Activated CD4-positive, alpha-beta T cell treated with anti-CD3 and anti-CD28 coated beads, Interleukin-2, amount 50 U/mL, for 48 hours (primary cell): ENCODE results near the gene CRACDL.
A peak's percentile ranks its signal among the peaks of the same experiment; 100 is the strongest.

Experiments used
- DNase-seq, 2 experiments: peaks; one replicate each; pipeline ENCODE4 v3.0.0-alpha.2; 2020

The CRACDL gene

DNA sequence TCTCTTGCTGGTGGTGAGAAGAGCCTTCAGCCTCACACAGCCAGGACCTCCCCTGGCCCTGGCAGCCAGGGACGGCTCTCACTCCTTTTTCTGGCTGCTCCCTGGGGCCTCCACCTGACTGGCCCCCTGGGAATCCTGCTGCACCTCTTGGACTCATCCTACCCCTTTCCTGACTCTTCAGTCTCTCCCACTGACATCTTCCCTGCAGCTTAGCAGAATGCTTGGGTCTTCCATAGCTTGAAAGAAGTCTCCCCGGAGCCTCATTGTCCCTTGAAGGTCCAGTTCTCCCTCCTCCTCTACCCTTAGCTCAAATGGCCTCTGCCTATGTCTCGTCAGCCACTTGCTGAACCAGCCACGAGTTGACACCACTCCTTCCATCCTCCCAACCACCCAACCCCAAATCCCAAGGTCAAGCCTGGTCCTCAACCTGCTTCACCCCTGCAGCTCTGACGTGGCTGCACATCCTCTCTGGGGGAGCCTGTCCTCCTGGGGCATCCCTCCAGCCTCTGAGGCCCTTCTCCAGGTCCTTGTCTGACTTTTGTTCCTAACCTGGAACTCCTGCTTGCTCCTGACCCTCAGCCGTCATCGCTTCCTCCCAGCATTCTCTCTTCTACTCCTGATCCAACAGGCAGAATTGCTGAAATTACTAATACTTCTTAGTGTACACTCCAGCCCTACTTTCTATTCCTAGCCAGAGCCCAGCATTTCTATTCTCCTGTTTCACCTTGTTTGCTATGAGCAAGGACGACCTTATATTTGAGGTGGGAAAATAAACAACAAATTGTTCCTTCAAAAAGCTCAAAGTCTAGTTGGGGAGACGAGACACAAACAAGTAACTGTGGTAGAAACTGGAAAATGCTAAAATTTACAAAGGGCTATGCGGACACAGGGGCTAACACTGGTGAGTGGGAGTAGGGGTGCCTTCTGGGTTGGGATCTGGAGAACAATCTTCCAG is 136.4 kb downstream of the CRACDL start:
- DNase-seq: no peak

DNA sequence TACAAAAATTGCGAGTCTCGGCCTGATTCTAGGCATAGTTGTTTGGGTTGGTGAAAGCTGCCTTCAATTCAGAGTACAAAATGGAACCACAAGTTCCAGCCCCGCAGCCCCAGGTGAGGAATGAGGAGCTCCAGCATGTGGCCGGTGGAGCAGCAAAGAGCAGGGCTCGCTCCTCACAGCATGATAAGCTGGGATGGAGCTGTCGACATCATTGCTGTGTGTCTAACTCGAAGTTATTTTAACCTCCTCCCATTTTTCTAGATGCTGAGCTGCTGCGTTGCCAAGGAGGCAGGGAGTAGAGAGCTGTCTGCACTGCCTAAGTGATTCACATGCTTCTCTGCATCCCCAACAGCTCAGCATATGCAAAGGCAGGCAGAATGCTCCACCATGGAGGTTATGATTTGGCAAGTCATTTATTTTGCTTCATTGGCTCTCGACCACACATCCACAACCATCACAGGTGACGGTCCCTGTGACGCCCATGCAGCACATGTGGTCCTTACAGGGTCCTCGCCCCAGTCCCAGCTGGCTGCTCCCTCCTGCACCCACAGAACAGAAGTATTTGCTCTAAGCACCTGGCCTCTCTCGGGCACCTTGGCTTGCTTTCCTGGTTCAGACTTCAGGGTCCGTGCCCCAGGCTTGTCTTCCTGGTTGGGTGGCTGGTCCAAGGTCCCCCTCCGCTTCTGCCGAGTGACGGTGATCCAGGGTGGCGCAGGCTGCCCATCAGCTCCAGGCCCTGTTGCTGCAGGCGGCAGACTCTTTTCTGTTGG is 139.1 kb downstream of the CRACDL start:
- no peak for DNase-seq

DNA sequence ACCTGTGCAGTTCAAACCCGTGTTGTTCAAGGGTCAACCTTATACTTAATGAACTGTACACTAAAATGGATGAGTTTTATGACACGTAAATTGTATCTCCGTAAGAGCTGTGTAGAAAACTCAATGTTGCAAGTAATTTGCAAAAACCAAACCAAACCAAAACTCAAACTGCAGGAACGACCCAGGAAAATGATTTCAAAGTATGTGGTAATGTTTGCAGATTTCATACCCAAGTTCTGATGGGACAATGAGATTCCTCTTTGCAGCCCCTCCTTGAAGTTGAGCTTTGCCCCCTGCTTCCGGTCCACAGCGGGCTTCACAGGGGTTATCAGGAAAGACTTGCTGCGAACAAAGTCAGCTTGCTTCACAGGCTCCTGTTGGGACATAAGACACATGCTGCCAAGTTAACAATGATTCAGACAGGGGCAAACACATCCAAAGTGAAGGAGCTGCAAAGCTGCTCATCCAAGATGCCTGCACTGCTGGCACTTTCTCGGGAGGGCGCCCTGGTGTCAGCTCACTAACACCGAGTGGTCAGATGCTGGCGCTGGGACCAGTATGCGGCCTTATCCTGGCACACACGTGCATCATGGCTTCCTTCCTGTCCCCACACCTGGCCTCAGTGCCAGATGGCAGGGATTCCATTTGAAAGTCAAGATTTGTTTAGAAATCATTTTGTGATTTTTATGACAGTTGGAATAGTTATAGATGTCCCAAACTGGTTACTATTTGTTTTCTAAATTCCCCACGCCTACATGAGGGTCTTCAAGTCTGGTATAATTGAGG is 139.9 kb downstream of the CRACDL start:
- DNase-seq: no peak

DNA sequence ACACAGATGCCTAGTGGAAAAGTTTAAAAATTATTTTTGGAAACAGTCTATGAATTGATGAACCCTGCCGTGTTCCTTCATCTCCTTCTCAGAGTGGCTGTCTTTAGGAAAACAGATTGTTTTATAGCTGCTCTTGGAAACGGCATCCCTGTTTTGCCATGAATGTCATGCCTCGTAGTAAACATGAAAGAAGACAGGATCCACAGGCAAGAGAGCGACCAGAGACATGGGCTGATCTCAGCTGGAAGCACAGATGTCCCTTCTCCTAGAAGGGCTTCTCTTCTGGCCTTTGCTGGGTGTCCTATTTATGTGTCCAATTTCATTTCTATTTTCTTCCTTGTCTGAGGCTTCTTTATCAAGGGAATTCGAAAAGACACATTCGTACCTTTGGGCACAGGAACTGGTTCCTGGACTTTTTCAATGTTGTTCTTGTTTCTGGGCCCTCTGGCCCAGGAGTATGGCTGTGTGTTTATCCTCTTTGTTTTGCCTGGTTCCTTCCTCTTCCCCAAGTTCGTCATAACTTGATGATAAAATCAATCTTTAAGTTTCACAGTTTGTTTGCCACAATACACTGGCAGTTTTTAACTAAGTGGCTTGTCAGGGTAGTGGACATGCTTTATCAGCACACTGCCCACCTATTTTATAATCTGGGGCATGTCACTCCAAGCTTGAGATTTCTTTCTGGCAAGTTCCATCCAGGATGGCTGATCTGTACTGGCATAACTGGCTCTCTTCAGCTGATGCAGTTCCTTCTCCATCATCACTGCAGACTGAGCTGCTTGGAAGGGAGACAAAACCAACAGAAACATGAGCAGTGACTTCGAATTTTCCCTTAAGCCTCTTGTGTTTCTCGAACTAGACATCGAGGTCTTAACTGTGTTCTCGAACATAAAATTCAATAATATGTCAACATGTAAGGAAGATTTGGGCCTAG is 141.9 kb downstream of the CRACDL start:
- DNase-seq: no peak

DNA sequence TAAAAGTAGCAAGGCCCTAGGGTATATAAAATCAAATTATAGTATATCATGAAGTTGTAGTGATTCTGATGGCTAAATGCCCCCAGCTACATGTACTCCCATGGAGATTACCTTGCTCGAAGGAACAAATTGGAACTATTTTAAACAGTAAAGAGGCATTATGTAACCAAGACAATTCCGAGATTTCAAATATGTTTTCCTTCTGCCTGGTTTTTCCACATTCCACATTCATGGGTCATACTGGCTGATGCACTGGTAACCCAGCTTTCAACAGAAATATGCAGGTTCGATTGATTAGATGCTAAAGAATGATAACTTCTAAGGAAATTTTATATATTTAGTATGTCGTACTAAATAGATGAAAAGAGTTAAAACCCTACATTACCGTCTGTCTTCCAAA is 142.8 kb downstream of the CRACDL start:
- DNase-seq: no peak

DNA sequence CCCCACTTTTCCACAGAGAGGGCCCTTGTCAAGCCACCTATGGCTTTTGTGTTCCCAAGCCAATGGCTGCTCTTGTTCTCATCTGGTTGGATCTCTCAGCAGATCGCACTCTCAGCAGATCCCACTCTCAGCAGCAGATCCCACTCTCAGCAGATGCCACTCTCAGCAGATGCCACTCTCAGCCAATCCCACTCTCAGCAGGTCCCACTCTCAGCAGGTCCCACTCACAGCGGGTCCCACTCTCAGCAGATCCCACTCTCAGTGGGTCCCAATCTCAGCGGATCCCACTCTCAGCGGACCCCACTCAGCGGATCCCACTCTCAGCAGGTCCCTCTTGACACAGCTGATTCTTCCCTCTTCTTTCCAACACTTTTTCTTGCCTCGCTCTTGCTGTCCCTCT is 145.8 kb downstream of the CRACDL start:
- DNase-seq: no peak

DNA sequence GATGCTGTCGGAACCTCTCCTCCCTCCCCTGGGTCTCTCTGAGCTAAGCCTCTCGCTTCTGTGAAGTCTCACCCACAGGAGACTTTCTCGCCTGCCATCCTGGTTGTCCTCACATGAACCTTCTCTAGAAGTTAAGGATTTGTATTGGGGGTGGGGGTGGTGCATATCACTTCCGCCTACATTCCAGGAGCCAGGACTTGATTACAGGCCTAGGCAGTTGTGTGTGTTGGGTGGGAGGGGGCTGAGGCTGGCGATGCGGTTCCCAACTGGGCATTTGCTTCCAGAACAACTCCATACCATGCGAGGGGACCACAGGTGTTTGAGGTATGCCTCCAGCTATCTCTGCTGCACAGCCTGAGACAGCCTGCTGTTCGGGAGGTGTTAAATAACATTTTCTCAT is 148.3 kb downstream of the CRACDL start:
- no peak for DNase-seq

DNA sequence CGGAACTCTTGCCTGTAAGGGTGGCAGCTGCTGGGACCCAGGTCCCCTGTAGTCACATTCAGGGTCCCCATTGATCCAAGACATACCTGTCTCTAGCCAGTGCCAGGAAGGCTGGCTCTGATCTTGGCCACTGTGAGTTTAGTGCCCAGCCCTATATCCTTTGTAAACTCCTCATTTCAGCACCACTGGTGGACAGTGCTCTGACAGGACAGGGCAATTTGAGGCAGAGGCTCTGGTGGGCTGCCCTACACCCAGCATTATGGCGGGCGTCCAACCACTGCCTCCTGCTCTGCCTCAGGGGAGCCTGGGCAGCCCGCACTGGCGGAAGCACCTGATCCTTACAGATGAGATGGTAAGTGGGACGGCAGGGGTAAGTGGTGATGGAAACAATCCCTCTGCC is 149.8 kb downstream of the CRACDL start:
- no peak for DNase-seq

DNA sequence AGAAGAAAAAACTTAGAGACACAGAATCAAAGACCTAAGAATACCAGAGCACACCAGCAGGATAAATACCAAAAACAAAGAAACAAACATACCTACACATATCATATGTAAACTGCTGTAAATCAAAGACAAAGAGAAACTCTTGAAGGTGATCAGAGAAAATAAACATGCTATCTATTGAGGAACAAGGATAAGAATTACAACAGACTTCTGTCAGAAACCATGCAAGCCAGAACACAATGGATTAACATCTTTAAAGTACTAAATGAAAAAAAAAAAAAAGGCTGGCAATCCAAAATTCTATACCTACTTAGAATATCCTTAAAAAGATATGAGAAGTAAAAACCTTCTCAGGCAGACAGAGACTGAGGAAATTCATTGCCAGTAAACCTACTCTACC is 153.5 kb downstream of the CRACDL start:
- DNase-seq: no peak

DNA sequence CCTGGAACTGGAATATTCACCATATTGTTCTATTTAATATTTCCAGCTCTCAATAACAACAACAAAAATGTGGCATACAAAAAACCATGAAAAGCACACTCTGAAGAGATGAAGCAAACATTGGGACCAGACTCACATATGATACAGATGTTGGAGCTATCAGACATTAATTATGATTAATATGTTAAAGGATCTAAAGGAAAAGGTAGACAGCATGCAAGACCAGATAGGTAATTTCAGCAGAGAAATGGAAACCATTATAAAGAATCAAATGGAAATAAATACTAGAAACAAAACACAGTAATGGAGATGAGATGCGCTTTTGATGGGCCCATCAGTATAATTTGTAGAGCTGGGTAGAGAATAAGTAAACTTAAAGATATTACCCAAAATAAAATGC is 154.2 kb downstream of the CRACDL start:
- no peak for DNase-seq

DNA sequence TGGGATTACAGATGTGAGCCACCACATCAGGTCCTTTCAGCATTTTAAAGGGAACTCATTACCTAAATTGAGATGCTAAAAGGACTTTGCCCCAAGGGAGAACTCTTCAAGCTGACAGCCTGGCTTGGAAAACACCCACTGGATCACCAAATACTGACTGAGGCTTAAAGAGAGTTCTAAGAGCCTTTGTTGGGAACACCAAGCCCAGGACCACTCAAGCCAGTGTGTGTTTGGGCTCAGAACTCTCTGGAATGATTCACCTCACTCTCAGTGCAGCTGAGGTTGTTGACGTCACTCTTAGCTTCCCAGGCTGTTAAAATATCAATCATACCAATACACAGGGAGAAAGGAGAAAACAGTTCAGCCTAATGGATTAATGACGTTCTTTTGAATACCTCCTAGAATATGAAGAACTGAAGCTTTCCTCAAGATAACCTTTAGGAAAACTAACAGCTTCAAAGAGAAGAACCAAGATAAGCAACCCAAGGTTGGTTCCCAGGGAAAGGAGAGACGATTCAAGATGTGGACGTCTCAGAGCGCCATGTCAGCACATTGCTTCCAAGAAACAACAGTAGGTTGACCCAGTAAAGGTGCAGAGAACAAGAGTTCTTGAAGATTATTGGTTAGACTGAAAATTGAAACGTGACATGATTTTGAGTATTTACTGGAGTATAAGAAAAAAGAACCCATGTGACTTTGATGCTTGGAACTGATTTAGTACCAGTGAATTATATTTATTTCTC is 157.1 kb downstream of the CRACDL start:
- DNase-seq: no peak

DNA sequence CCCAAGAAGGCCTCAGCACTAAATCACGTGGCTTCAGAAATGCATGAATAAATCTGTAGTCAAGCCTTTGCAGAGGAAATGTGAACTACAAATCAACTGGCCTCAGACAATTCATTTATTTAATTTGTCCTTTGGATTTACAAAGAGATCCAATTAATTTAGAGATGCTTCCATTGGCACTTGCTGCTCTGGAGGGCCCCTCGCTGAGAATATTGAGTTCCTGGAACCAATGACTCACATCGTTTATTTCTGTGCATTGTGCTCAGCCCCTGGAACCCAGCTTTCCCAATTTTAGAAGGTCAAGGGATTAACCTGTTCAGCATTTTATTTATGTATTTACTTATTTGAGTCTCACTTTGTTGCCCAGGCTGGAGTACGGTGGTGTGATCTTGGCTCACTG is 157.9 kb downstream of the CRACDL start:
- DNase-seq: no peak

DNA sequence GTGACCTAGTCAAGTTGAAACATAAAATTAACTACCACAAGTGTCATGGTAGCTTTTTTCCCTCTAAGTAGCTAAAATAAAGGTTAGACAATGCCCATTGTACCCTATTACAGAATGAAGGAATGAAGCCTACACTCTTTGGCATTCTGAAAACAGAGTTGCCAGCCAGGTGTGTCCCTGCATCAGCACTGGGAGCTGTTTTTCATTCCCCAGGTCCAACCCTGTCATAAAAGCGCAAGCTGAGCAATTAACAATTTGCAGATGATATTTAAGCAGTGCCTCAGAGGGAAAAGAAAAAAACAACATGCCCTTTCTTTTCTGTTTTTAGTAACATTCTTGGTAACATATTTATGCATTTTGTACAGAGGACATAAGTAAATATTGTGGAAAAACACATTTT is 158.3 kb downstream of the CRACDL start:
- no peak for DNase-seq

DNA sequence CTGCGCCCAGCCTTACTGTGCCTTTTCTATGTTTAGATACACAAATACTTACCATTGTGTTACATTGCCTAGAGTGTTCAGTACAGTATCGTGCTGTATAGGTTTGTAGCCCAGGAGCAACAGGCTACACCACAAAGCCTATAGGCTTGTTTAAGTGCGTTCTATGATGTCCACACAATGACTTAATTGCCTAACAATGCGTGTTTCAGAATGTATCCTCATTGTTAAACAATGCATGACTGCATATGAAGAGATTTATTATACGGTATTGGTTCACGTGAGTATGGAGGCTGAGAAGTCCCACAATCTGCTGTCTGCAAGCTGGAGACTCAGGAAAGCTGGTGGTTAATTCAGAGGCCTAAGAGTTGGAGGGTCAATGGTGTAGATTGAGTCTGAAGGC is 158.9 kb downstream of the CRACDL start:
- DNase-seq: no peak

DNA sequence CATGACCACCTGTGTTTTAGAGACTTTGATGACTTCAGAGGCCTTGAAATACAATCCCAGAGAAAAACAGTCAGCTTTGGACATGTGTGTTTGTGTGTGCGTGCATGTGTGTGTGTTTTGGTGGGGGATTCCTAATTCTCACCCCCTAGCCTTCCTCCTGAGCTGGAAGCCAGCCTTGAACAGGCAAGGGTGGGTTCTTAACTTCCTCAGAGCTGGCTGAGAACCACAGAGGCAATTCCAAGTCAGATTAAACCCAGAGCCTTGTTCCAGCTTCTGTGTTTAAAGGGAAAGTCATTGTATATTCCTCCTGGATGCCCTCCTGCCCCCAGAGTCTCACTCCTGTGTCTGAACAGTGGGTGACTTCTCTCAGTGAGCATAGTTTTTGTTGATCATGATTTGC is 159.9 kb downstream of the CRACDL start:
- DNase-seq: no peak

DNA sequence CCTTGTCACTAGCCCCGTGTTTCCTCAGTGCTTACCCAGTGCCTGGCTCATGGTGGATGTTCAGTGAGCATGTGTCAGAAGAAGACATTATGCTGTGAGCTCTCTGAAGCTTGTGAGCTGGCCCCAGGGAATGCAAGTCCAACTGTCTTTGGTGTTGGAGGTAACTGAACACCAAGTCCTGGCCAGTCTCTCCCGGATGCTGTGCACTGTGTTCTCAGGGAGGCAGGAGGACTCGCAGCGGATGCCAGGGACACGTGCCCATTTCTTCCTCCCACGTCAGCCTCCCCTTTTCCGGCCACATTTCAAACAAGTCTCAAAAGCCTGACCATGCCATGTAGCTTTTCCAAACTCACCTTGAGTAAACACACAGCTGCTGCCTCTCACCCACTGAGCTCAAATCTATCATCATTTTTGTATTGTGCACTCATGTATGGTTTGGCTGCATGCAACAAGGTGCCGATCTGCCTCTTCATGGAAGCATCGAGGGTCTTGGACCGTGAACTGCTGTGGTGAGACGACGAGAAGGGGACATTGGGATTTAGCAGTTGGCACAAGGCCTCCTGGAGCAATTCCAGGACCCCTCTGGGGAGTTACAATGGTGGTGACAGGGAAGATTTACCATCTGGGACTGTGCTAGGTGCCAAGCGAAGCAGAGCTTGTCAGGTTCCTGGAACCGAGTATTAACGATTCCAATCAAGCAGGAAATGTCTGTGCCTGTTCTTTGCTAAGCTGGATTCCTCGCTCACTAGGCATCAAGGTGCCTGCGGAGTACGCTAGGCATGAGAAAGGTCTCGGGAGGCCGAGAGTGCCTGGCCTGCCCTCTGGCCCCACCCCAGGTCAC is 160.7 kb downstream of the CRACDL start:
- DNase-seq: no peak

DNA sequence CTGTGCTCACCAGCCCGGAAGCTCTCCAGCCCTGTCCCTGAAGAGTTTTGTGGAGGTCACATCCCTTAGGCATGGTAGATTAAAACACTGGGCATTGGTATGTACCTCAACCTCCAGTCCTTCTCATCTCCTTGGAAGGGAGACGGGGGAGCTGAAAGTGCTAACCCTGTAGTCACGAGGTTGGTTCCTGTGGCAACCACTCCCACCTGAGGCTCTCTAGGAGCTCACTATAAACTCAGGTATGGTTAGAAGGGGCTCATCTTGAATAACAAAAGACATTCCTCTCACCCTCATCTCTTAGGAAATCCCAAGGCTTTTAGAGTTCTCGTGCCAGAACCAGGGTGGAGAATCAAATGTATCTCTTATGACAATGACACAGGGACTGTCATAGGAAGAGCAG is 162.1 kb downstream of the CRACDL start:
- no peak for DNase-seq

DNA sequence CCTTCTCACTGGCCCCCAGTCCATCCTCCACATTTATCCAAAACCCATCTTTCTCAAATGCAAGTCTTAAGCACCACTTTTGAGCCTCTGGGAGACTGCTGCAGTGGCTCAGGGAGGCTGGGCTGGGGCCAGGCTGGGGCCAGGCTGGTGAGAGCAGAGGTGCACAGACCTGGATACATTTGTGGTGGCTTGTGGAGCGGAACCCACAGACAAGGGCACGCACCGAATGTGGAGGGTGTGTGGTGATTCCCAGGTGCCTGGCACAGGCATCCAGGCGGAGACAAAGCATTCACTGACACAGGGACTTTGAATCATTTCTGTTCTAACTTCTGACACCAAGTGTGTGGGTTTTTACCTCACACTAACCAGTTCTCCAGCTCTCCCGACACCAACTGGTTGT is 162.9 kb downstream of the CRACDL start:
- DNase-seq: no peak

DNA sequence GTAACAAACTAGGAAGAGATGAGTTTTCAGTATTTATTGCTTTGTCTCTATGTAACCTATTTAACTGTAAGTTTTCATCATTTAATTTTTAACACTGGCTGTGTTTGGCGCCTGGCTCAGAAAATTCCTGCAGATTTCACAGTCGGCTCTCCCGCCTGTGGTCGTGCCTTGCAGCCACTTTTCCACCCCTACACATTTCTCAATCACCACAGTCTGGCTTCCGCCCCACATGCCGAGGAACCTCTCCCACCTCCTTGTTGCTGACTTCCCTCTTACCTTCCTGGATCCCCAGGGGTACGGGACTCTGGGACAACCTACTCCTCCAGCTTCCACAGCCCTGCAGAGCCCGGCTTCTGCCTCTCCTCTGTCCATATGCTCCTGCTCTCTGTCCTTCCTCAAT is 163.5 kb downstream of the CRACDL start:
- DNase-seq: no peak

DNA sequence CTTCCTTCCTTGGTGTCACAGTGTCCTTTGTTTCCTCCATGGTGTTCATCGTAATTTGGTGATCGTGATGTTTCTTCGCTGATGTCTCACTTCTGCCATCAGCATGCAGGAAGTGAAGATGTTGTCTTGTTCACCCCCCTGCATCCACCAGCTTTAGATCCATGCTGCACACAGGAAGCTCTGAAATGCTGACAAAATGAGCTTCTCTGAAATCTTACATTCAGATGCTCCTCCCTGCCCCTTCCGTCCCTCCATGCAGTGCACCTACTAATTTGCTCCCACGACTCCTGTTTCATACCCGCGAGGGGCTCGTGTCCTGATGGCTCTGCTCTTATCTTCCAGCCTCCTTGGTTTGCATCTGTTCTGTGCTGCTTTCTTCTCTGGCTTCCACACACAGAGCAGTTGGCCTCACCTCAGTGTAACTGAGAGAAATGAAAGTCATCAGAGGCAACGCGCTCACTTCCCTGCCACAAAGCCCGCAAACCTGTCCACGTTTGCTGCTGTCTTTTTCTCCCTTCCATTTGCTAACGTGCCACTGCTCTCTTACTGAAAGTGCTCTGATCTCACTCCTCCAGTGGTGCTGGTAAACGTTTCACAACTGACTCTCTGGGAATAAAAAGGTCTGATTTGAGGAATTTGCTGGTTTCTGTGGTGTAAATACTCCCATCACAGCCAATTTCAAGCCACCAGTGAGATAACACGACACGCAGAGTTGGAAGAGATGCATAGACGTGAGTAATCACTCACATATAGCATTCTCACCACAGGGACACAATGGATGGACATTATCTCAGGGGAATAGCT is 164.1 kb downstream of the CRACDL start:
- peak; percentile 52 to 65 for DNase-seq
